Endothelial cell of umbilical vein (primary cell): ENCODE data around the gene NSL1. TPM values are rescaled to one million over a fixed set of nuclear protein-coding genes. Genes with fewer than 3 reads are reported as not detected.
"Not testable (repeated sequence)": the region's sequence is repeated elsewhere in the genome, so short reads cannot be mapped to it uniquely, and the experiment has no call there.

Experiments used
- BruUV-seq: library from RNA; stranded (reverse); fragments of 400-500 nt; replicated peaks from 2 replicates; lab custom pipeline; 2021; lab: Mats Ljungman, UMichigan
- CTCF ChIA-PET: fragments of 300-600, 350-600 bp; sonication (Branson Sonifier 250); formaldehyde crosslinking; loops from one replicate; lab custom pipeline; 2021; ENCODE audit warnings: antibody characterized with exemption, inconsistent platforms; lab: Charles Lee
- POLR2A ChIA-PET: fragments of 300-600, 350-600 bp; sonication (Branson Sonifier 250); formaldehyde crosslinking; loops from one replicate; lab custom pipeline; 2021; ENCODE audit warnings: antibody characterized with exemption, inconsistent platforms; lab: Charles Lee
- DNase-seq: peaks from one replicate; pipeline ENCODE4 v3.0.0-alpha.2; 2011; ENCODE audit warnings: low read depth, low spot score
- FAIRE-seq: peaks from 2 replicates; lab custom pipeline; 2011; peaks lifted over from hg19 to GRCh38; lab: Jason Lieb, UNC
- H2AFZ ChIP-seq: 2 replicates; pipeline ENCODE4 v1.6.0; 2012; ENCODE audit warnings: low read depth, low read length, control low read depth, inconsistent platforms
- H3K27ac ChIP-seq: 2 replicates; pipeline ENCODE4 v1.5.1; 2011; ENCODE audit warnings: low read depth, mild to moderate bottlenecking, control low read depth, low read length, moderate library complexity; ENCODE audit not compliant: insufficient read depth
- H3K27me3 ChIP-seq, 2 experiments: 2 replicates each; pipeline versions ENCODE4 v1.6.0 to v1.6.1; 2011; ENCODE audit warnings: low read length in 2 of 2, mixed read lengths in 1 of 2; ENCODE audit not compliant: control insufficient read depth in 2 of 2, insufficient read depth in 2 of 2
- H3K36me3 ChIP-seq, 2 experiments: 2 replicates in 1 of 2; 3 replicates in 1 of 2; pipeline ENCODE4 v1.5.1; 2011; ENCODE audit warnings: low read length in 2 of 2, mild to moderate bottlenecking in 1 of 2, moderate library complexity in 1 of 2; ENCODE audit not compliant: control insufficient read depth in 2 of 2, insufficient read depth in 2 of 2; ENCODE audit errors: extremely low read depth in 1 of 2
- H3K4me1 ChIP-seq: 3 replicates; pipeline ENCODE4 v1.5.1; 2011; ENCODE audit warnings: mild to moderate bottlenecking, low read length; ENCODE audit not compliant: control insufficient read depth, insufficient read depth; ENCODE audit errors: extremely low read depth
- H3K4me2 ChIP-seq: 2 replicates; pipeline ENCODE4 v1.6.1; 2011; ENCODE audit warnings: low read length, control low read depth, mixed read lengths; ENCODE audit not compliant: insufficient read depth
- H3K4me3 ChIP-seq, 3 experiments: fragments of 200-600 bp in 1 of 3; sonication (generic), shearing (Covaris generic) in 1 of 3; replicated peaks in 1 of 3; 2 replicates each; pipeline ENCODE4 v1.5.1; 2011 to 2016; ENCODE audit warnings: control low read depth in 3 of 3, low read length in 3 of 3, mild to moderate bottlenecking in 2 of 3, inconsistent platforms in 1 of 3, low read depth in 1 of 3, moderate library complexity in 1 of 3; ENCODE audit not compliant: insufficient read depth in 1 of 3
- H3K79me2 ChIP-seq: 2 replicates; pipeline ENCODE4 v1.6.0; 2012; ENCODE audit warnings: low read length, inconsistent platforms; ENCODE audit not compliant: control insufficient read depth, insufficient read depth
- H3K9ac ChIP-seq: replicated peaks from 2 replicates; pipeline ENCODE3; 2011; ENCODE audit warnings: low read length, control low read depth; ENCODE audit not compliant: insufficient read depth; ENCODE audit errors: extremely low read depth
- H3K9me1 ChIP-seq: replicated peaks from 3 replicates; pipeline ENCODE4 v1.6.0; 2011; ENCODE audit warnings: mild to moderate bottlenecking, low read length; ENCODE audit not compliant: control insufficient read depth, insufficient read depth; ENCODE audit errors: extremely low read depth
- H3K9me3 ChIP-seq: replicated peaks from 2 replicates; pipeline ENCODE4 v1.5.1; 2012; ENCODE audit warnings: low read length, inconsistent platforms; ENCODE audit not compliant: control insufficient read depth, insufficient read depth
- H4K20me1 ChIP-seq: replicated peaks from 2 replicates; pipeline ENCODE3; 2011; ENCODE audit warnings: mild to moderate bottlenecking, low read length; ENCODE audit not compliant: control insufficient read depth, insufficient read depth; ENCODE audit errors: extremely low read depth
- EZH2 ChIP-seq: IDR thresholded peaks from 2 replicates; pipeline ENCODE4 v1.6.1; 2012; ENCODE audit warnings: borderline replicate concordance, low read depth, mild to moderate bottlenecking, moderate library complexity, low read length, inconsistent platforms; ENCODE audit not compliant: severe bottlenecking
- FOS ChIP-seq: IDR thresholded peaks from 2 replicates; pipeline ENCODE4 v1.6.1; 2011; ENCODE audit warnings: mild to moderate bottlenecking, low read length, moderate library complexity, borderline replicate concordance; ENCODE audit not compliant: insufficient read depth
- GATA2 ChIP-seq: IDR thresholded peaks from 2 replicates; pipeline ENCODE4 v1.7.0; 2011; ENCODE audit warnings: low read depth, mild to moderate bottlenecking, moderate library complexity, mixed read lengths, low read length; ENCODE audit not compliant: insufficient read length, insufficient read depth
- dilution Hi-C: fragments of 300-500 bp; cut with MboI; formaldehyde crosslinking; loops from one replicate; pipeline ENCODE4 v1.15.0; 2019; ENCODE audit warnings: low sequenced_read_pairs; ENCODE audit not compliant: extremely low pct_ligation_motif_present
- intact Hi-C: fragments of 100-400 bp; cut with micrococcal nuclease; formaldehyde crosslinking; loops from one replicate; pipeline ENCODE4 v1.10.0; 2022
- polyA plus RNA-seq, 4 experiments: library from polyadenylated mRNA; depleted of rRNA in 3 of 4; stranded (reverse) in 3 of 4; unstranded in 1 of 4; fragments of >200 nt; gene quantifications; 2 replicates each; pipeline versions ENCODE4 v1.2.1 to v1.2.3, GENCODE V29; 2011 to 2012; ENCODE audit warnings: missing spikeins in 1 of 4
- total RNA-seq: library from RNA; stranded (reverse); gene quantifications from 2 replicates; pipeline ENCODE4 v1.2.3, GENCODE V29; 2021

The NSL1 gene
- total and polyA plus RNA-seq, 2 donors (not counting 3 experiments of a cell fraction or from before 2014, with no cell fraction given), result 15.5 to 30.2 TPM

DNA sequence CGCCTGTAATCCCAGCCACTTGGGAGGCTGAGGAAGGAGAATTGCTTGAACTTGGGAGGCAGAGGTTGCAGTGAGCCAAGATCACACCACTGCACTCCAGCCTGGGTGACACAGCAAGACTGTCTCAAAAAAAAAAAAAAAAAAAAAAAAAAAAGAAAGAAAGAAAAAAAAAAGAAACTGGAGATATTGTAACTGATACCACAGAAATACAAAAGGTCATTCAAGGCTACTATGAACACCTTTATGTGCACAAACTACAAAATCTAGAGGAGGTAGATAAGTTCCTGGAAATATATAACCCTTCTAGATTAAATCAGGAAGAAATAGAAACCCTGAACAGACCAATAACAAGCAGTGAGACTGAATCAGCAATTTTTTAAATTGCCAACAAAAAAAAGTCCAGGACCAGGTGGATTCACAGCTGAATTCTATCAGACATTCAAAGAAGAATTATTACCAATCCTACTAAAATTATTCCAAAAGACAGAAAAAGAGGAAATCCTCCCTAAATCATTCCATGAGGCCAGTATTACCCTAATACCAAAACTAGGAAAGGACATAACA, 26.8 kb downstream of the NSL1 start:
- intact Hi-C loops, BruUV-seq, H3K9ac ChIP-seq, POLR2A ChIA-PET, H3K27me3 ChIP-seq, H3K36me3 ChIP-seq, H3K4me3 ChIP-seq, dilution Hi-C loops, H2AFZ ChIP-seq, H4K20me1 ChIP-seq, H3K9me3 ChIP-seq, H3K9me1 ChIP-seq, H3K79me2 ChIP-seq, H3K4me2 ChIP-seq, H3K27ac ChIP-seq, H3K4me1 ChIP-seq, DNase-seq, FAIRE-seq: not testable (repeated sequence)
- CTCF ChIA-PET, result interaction anchor here (2.1 kb wide), 1 partner anchor 15 kb away, joined by 8 read pairs; no protein-coding TSS in a partner anchor

DNA sequence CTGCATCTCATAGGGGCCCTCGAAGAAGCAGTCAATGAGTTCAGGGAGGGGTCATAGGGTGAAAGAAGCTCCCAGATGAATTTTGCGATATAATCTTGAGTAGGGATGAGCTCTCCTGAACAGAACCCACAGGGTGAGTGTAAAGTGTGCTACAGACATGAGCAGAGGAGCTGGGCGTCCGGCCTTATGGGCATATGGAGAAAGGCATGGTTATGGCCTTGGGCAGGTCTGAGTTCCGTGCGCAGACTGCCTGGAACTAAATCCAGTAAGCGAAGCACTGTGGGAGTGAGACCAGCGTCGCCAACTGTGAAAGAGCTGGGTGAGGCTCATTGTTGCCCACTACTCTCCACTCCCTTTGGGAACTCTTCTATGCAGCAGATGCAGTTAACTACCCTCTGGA, 28.7 kb downstream of the NSL1 start:
- H3K79me2 ChIP-seq, result no peaks in the 10 kb centered on the region
- dilution Hi-C loops (no loop called here), intact Hi-C loops (no loop called here)
- peaks cover 0 to 6% of the 10 kb centered on the region in 2 experiments for H3K36me3 ChIP-seq
- no peaks in the 10 kb centered on the region for H3K9me1 ChIP-seq
- no peak overlapping the region for H3K9ac ChIP-seq
- no peaks in the 10 kb centered on the region for H3K4me1 ChIP-seq
- ChIA-PET POLR2A (no interaction called here), CTCF (interaction anchor here (1.8 to 2.4 kb wide), 3 partner anchors 12 to 98 kb away, joined by 7 to 16 read pairs (median 8); no protein-coding TSS in a partner anchor)
- BruUV-seq, result no TSS peak
- H3K4me2 ChIP-seq, result no peak overlapping the region
- no peak overlapping the region for H2AFZ ChIP-seq
- H3K9me3 ChIP-seq, result no peaks in the 10 kb centered on the region
- TF ChIP-seq GATA2 (no peak), EZH2 (no peak), FOS (no peak)
- H3K27me3 ChIP-seq, result no peaks in the 10 kb centered on the region
- no peak overlapping the region for H3K4me3 ChIP-seq
- DNase-seq, result no peak
- no peaks in the 10 kb centered on the region for H4K20me1 ChIP-seq
- H3K27ac ChIP-seq, result no peak overlapping the region
- FAIRE-seq, result no peak
